Brain microvascular endothelial cell (primary cell): ENCODE measurements around the gene SPTLC3.

Experiments used
- DNase-seq: peaks from one replicate; pipeline ENCODE4 v3.0.0-alpha.2; 2020
- H3K27ac ChIP-seq: fragments of 250-450 bp; sonication (Bioruptor Pico); 2 replicates; pipeline ENCODE4 v1.5.1; 2020; ENCODE audit warnings: mild to moderate bottlenecking, moderate library complexity
- H3K27me3 ChIP-seq: fragments of 250-450 bp; sonication (Bioruptor Pico); replicated peaks from 2 replicates; pipeline ENCODE4 v1.5.1; 2020; ENCODE audit warnings: mild to moderate bottlenecking
- H3K36me3 ChIP-seq: fragments of 250-450 bp; sonication (Bioruptor Pico); replicated peaks from 2 replicates; pipeline ENCODE4 v1.5.1; 2020; ENCODE audit warnings: mild to moderate bottlenecking
- H3K4me3 ChIP-seq: 2 replicates; pipeline ENCODE4 v1.5.1; 2011; ENCODE audit warnings: low read depth, mild to moderate bottlenecking, control low read depth, low read length, moderate library complexity
- in situ Hi-C: cut with HindIII; loops from 2 replicates; pipeline ENCODE4 v1.10.0; 2017; ENCODE audit warnings: low sequenced_read_pairs, low pct_ligation_motif_present
- TF ChIP-seq, protein P1 (sequence below): IDR thresholded peaks from 2 replicates; pipeline ENCODE4 v1.5.1; 2011; ENCODE audit warnings: low read depth, mild to moderate bottlenecking, moderate library complexity, low read length, control low read depth, inconsistent platforms; ENCODE audit errors: missing control alignments

SPTLC3 gene

DNA sequence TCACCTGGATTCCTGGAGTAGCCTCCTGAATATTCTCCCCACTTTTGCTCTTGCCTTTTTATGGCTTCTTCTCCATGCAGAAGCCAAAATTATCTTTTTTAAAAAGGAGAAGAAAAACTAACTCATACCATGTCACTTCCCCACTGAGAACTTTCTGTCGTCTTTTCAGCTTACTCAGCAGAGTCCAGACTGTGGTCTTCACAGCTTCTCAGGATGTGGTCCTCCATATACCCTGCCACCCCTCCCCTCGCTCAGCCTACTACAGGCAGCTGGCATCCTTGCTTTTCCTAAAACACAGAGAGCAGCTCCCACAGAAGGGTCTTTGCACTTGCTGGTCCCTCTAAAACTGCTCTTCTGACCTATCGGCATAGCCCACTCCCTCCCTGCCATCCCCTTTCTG is 122.9 kb downstream of the SPTLC3 start:
- in situ Hi-C loops, result no loop called here
- no peak for DNase-seq
- Histone ChIP-seq H3K36me3 (no peaks in the 10 kb centered on the region), H3K27ac (no peak overlapping the region), H3K4me3 (no peak overlapping the region), H3K27me3 (no peaks in the 10 kb centered on the region)
- TF ChIP-seq, protein P1, sequence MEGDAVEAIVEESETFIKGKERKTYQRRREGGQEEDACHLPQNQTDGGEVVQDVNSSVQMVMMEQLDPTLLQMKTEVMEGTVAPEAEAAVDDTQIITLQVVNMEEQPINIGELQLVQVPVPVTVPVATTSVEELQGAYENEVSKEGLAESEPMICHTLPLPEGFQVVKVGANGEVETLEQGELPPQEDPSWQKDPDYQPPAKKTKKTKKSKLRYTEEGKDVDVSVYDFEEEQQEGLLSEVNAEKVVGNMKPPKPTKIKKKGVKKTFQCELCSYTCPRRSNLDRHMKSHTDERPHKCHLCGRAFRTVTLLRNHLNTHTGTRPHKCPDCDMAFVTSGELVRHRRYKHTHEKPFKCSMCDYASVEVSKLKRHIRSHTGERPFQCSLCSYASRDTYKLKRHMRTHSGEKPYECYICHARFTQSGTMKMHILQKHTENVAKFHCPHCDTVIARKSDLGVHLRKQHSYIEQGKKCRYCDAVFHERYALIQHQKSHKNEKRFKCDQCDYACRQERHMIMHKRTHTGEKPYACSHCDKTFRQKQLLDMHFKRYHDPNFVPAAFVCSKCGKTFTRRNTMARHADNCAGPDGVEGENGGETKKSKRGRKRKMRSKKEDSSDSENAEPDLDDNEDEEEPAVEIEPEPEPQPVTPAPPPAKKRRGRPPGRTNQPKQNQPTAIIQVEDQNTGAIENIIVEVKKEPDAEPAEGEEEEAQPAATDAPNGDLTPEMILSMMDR, result no peak

DNA sequence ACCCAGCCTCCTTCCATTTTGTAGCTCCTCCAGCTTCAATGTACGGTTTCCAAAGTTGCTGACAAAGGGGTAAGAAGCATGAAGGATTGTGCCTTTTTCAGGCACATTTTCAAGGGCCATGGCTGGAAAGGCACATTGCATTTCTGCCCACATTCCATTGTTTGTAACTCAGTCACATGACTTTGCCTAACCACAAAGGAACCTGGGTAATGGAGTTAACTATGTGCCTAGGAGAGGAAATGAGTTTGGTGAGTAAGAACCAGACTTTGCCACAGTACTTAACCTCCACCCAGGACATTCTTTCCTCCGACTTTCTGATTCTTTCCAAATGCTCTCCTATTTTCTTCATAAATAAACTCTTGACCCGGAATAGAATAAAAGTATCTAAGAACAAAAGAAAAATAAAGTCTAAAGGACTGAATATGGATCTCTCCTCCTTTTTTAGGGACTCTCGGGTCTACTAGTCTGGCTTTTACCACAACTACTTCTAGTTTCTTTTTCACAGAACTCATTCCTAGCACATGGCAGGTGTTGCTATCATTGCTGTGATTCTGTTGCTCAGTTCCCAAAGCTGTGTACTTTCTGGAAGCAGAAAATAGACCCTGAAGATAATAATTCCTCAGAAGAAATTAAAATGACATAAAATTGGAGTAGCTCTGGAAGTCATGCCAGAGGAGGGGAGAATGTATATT is 130.8 kb downstream of the SPTLC3 start:
- Histone ChIP-seq H3K27me3 (no peaks in the 10 kb centered on the region), H3K36me3 (no peaks in the 10 kb centered on the region), H3K27ac (no peak overlapping the region), H3K4me3 (no peak overlapping the region)
- DNase-seq, result no peak
- in situ Hi-C loops, result no loop called here
- TF ChIP-seq, protein P1, result no peak

DNA sequence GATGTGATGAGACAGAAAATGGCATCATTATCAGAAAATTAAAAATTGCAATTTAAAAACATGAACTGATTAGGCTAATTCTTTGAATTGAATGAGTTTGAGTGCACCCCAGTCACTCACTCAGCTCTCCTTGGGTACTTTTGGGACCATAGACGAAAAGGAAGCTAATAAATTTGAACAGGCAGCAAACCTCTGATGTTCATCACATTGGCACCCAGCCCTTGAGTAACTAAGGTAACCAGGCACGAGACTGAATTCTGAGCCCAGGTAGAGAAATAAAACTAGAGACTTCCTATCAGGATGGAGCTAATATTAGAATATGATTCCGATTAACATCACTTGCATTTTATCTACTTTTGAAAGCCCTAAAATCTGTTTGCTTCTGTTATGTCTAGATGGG is 131.4 kb downstream of the SPTLC3 start:
- Histone ChIP-seq H3K27ac (no peak overlapping the region), H3K4me3 (no peak overlapping the region), H3K27me3 (no peaks in the 10 kb centered on the region), H3K36me3 (no peaks in the 10 kb centered on the region)
- in situ Hi-C loops, result no loop called here
- TF ChIP-seq, protein P1, result no peak
- no peak for DNase-seq

DNA sequence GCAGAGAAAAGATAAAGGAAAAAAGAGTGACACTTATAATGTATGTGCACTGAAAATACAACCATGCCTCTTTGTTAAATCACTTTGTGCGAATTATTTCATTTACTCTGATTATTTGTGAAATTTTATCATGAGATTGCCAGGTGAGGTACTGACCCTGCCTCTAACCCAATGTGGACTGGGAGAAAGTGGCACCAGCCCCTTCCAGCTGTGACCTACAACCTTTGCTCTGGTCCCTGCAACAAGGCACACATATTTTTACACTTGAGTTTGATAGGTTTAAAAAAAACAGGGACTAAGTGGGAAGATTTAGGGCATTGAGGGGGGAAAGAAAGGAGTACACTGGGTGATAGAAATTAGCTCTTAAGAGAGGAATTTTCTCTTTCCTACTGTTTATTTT is 132.0 kb downstream of the SPTLC3 start:
- TF ChIP-seq, protein P1, result no peak
- H3K36me3 ChIP-seq, result no peaks in the 10 kb centered on the region
- no peak for DNase-seq
- in situ Hi-C loops, result no loop called here
- H3K27me3 ChIP-seq, result no peaks in the 10 kb centered on the region
- no peak overlapping the region for H3K4me3 ChIP-seq
- no peak overlapping the region for H3K27ac ChIP-seq

DNA sequence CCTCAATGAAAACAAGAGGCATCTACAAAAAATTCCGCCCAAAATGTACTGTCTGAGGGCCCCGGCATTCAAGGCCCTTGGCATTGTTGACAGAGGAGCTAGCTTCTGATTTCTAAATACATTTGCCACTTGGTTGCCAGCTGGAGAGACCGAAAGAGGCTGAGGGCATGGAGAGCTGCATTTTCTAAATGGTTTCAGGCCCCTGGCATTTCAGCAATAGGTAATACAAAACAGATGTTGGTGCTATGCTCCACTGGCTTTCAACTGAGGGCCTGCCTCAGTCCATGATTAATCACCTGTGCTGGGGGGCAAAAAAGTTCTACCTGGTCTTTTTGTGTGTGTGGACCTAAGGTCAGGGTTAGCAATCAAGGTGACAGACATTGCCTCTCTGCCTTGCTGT is 132.8 kb downstream of the SPTLC3 start:
- H3K4me3 ChIP-seq, result no peak overlapping the region
- no peaks in the 10 kb centered on the region for H3K36me3 ChIP-seq
- DNase-seq, result no peak
- TF ChIP-seq, protein P1, result no peak
- H3K27ac ChIP-seq, result no peak overlapping the region
- in situ Hi-C loops, result no loop called here
- no peaks in the 10 kb centered on the region for H3K27me3 ChIP-seq

DNA sequence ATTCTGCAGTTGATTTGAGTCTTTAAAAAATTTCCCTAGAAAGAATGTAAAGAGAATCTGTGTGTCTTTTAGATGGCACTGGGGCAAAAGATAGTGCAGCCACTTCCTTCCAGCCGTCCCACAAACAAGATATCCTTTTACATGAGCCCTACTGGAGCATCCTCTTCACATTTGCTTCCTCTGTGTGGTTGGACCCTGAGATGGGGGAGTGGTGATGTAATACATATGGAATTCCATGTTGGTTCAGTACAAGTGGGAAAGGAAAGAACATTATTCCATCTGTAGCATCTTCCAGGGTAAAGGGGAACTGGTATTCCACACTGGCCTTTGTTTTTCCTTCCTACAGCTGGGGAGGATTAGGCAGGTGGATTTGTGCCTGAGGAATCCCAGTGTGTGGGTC is 133.4 kb downstream of the SPTLC3 start:
- DNase-seq, result no peak
- Histone ChIP-seq H3K27me3 (no peaks in the 10 kb centered on the region), H3K36me3 (no peaks in the 10 kb centered on the region), H3K27ac (no peak overlapping the region), H3K4me3 (no peak overlapping the region)
- in situ Hi-C loops, result no loop called here
- TF ChIP-seq, protein P1, result no peak
